ENCODE results near the gene EMP2.

DNA sequence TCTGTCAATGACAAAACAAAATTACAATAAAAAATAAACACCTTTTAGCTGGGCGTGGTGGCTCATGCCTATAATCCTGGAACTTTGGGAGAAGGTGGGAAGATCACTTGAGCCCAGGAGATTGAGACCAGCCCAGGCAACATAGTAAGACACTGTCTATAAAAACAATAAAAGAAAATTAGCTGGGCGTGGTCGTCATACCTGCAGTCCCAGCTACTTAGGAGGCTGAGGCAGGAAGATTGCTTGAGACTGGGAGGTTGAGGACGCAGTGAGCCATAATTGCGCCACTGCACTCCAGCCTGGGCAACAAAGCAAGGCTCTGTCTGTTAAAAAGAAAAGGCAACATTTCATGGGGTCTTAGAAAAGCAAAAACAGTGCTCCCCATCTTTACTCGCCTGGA lies 32.7 kb downstream of the EMP2 start:
- TF ChIP-seq, protein P1, sequence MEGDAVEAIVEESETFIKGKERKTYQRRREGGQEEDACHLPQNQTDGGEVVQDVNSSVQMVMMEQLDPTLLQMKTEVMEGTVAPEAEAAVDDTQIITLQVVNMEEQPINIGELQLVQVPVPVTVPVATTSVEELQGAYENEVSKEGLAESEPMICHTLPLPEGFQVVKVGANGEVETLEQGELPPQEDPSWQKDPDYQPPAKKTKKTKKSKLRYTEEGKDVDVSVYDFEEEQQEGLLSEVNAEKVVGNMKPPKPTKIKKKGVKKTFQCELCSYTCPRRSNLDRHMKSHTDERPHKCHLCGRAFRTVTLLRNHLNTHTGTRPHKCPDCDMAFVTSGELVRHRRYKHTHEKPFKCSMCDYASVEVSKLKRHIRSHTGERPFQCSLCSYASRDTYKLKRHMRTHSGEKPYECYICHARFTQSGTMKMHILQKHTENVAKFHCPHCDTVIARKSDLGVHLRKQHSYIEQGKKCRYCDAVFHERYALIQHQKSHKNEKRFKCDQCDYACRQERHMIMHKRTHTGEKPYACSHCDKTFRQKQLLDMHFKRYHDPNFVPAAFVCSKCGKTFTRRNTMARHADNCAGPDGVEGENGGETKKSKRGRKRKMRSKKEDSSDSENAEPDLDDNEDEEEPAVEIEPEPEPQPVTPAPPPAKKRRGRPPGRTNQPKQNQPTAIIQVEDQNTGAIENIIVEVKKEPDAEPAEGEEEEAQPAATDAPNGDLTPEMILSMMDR (IDR thresholded peaks at IDR 0.05) = no peak
- TF ChIP-seq POLR2A (IDR thresholded peaks at IDR 0.05) = no peak
